ENCODE measurements around the gene PKM. TPM values are rescaled to one million over a fixed set of nuclear protein-coding genes. Genes with fewer than 3 reads are reported as not detected.

Gene PKM
- polyA plus RNA-seq, 4 donors = 599 to 668 (median 642) TPM

DNA sequence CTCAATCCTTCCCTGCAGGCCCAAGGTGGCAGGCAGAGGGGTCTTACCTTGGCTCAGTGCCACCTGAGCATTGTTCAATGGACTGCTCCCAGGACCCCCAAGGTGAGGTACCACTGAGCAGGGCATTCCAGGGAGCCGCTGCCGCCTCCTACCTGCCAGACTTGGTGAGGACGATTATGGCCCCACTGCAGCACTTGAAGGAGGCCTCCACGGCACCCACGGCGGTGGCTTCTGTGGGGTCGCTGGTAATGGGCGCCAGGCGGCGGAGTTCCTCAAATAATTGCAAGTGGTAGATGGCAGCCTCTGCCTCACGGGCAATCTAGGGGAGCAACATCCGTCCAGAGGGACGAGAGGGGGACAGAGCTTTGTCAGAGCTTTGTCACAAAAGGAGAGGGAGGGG lies 28.7 kb downstream of the PKM start:
- DNase-seq (ENCODE audit: low read depth in 4 of 4, low spot score in 3 of 4) = no peak

DNA sequence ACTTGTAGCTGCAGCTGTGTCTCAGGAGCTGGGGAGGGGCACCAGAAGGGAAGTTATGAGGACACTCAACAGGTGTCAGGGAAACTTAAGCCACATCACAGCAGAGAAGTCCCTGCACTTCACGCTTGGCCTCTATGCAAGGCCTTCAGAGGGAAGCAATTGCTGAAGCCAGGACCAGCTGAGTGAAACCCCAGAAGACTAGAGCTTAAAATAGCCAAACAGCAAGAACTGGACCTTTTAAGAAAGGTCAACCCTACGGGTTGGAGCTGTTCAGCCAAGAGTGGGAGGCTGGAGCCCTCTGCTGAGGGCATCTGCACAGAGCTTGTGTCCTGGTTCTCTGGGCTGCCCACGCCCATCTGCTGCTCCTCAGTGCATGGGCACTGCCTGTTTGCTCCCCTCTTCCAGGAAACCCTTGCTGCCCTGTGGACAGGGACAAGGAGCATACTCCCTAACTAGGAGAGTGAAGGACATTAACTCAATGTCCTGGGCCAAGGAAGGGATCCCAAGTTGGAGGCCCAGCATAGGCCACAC lies 29.5 kb downstream of the PKM start:
- no peak for DNase-seq (ENCODE audit: low read depth in 4 of 4, low spot score in 3 of 4)

DNA sequence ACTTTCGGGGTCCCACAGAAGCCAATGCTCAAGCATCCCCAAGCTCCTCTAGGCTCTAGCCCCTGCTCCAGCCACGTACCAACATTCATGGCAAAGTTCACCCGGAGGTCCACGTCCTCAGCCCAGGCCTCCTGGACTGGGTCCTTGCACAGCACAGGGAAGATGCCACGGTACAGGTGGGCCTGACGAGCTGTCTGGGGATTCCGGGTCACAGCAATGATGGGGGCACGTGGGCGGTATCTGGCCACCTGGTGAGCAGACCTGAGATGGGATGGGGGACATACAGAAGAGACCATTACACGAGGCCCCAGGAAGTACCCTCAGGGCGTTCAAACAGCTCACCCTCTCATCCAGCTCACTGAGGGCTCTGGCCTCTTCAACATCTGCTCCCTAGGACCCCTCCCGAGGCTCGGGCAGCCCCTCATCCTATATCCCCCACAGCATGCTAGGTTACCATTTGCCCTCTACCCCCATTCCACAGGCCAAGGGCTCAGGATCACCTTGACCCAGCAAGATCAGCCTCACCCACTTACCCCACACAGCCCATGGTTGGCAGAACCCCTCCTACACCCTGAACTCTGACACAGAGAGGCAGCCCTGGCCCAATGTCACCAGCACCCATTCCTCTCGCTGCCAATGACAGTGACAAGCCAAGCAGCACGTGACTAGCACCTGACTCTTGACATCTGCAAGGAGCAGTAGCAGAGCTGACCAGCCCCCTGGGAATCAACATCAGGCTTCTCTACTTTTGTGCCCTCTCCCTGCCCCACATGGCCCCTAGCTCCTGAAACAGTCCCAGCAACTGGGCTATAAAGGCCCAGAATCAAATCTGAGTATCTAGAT lies 30.4 kb downstream of the PKM start:
- no peak for DNase-seq (ENCODE audit: low read depth in 4 of 4, low spot score in 3 of 4)

DNA sequence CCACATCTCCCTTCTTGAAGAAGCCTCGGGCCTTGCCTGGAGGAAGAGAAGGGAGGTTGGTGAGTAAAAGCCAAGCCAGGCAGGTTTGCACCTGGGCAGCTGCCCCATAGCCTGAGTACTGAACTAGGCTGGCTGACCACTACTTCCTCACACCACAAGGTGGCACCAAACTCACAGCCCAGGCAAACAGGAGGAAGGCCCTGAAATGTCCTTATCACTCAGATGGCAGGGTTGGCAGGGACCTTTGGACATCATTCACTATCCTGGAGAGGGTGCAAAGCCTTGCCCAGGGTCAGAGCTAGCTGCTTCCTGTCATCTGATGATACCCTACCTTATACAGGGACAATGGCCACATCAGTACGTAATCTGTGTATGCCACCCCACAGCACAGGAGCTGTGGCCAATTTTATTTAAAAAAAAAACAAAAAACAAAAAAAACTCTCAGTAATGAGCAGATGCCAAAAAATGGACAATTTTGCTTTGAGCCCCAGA lies 31.2 kb downstream of the PKM start:
- peak in 2 of 4 donors; percentile 63 for DNase-seq (ENCODE audit: low read depth in 4 of 4, low spot score in 3 of 4)

DNA sequence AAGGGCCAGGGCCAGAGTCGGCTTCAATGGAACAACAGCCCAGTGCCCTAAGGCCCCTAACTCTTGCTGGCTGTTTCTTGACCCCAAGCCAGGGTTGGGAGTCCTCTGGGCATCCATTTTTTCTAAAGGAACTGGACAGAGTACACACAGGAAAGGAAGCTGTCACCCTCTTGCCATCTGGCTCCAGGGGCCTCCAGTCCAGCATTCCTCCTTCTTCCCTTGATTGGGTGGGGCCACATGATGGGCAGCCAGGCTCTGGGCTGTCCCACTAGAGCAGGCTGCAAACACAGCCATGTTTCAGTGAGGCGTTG lies 31.8 kb downstream of the PKM start:
- DNase-seq (ENCODE audit: low read depth in 4 of 4, low spot score in 3 of 4) = no peak

DNA sequence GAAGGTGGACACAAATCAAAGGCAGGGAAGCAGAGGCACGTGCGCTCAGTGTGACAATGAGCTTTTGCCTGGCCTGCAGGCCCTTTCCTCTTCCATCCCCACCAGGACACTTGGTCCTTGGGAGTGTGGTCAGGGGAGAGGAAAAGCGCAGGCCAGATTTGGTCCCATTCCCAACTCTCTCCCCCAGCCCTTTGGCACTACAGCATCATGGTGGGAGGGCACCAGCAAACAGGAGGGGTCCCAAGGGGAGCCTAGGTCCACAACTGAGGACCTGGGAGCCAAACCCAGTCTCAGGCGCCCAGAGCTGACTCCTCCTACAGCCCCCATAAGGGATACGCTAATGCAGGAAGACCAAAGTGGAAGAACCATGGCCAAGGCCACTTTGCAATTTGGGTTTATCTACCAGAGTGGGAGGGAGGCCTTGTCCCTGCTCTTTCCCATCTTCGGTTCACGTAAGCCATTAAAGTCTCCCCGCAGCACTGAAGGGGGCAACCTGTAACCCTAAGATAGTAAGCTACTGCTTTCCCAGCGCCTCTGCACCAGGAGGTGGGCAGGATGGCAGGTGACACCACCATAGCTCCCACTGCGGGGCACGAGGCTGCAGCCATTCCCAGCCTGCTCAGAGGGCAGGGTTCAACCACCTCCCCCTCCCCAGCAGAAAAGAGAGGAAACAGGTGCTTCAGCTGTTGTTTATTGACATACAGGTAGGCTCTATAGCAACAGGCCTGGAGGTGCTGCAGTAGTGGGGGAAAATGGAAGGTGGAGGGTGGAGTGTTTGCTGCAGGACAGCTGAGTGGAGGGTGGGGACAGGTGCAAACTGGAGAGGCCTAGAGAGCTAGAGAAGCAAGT lies 32.4 kb downstream of the PKM start:
- no peak for DNase-seq (ENCODE audit: low read depth in 4 of 4, low spot score in 3 of 4)

DNA sequence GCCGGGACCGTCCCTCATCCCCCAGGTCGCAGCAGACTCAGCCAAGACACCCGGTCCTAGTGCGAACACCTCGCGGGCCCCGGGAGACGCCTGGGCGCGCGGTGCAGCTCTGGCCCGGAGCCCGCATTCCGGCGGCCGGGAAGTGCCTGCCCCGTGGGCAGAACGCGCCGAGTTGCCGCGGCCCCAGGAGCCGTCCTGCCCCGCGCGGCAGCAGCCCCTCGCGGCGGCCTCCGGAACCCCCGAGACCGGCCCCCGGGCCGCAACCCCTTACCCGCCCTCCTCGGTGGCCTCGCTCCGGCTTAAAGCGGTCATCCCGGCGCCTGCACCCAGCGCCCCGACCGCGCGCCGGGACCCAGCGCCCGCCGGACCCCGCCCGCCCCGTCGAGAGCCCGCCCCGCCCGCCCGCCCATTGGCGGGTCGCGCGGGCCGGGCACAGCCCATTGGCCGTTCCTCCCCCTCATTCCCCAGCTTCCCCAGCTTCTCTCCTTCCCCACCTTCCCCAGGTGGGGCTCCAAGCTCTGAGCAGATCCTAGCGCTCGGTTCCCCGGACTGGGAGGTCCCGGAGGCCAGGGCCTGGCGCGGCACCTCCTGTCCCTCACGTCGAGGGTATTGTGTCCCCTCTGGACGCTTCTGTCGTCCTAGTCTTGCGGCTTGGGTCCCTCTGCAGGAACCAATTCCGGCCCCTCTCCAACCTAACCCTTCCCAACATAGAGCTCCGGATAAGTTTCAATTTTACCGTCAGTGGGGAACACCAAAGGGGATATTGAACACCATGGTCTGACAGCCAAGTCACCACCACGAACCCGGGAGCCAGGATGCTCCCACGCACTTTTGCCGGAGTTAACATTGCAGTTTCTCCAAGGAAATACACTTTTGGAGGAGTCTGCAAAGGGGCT lies 33.3 kb downstream of the PKM start, which contains the start of gene GRAMD2A:
GRAMD2A (minus strand) TSS at position 328 of the 896 bp plus-strand sequence.
- no peak for DNase-seq (ENCODE audit: low read depth in 4 of 4, low spot score in 3 of 4)

DNA sequence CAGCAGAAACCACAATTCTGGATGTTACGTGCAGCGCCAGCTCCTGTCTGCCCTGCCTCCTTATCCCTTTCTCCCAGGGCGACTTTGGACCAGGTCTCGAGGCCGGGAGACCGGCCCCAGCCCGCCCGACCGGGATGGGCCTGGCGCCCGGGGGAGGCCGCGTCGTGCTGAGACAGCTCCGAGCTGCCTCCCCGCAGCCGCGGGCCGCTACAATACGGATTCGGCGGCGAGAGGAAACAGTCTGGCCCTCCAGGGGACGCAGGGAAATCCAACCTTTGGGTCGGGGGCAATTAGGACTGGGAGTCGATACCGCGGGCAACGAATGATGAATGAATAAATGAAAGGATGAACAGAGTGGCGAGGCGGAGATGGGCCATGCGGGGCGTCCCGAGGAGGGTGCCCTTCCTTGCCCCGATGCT lies 33.9 kb downstream of the PKM start:
- DNase-seq (ENCODE audit: low read depth in 4 of 4, low spot score in 3 of 4) = no peak

DNA sequence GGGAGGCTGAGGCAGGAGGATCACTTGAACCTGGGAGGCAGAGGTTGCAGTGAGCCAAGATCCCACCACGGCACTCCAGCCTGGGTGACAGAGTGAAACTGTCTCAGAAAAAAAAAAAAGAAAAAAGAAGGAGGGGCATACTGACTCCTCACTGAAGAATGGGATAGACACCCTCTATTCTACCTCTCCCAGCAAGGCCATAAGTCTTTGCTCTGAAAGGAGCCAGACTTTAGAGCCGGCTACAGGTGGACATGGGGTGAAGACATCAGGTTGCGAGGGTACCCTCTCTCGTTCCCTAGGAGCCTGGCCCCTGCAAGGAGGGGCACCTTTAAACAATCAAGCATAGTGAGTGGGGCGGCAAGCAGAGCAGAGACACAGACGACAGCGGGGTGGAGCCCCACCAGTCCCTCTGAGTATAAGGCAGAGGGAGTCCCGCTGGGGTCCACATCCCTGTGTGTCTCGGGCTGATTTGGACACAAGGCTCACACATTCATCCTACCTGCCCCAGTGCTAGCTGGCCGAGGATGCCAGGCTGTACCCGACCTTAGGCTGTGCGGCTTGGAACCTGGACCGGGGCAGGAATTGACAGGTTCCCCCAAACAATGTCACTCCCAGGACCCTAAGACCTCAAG lies 34.5 kb downstream of the PKM start:
- DNase-seq (ENCODE audit: low read depth in 4 of 4, low spot score in 3 of 4) = no peak

DNA sequence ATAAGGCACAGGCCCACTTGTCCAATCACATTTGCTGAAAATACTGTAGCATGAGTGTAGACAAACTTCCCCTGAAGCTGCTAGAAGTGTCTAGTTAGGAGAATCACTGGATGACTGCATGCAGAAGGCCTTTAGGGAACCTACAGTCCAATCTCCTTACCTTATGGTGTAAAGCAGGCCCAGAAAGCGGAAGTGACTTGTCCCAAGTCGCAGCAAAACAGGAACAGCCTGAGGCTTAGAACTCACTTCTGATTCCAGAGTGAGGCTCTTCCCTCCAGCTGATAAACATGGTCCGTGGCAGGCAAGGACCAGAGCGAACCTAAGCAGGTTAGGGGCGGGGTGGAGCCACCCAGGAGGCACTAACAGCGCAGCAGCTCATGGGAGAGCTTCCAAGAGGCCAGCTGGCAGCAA lies 35.9 kb downstream of the PKM start:
- DNase-seq (ENCODE audit: low read depth in 4 of 4, low spot score in 3 of 4) = no peak

DNA sequence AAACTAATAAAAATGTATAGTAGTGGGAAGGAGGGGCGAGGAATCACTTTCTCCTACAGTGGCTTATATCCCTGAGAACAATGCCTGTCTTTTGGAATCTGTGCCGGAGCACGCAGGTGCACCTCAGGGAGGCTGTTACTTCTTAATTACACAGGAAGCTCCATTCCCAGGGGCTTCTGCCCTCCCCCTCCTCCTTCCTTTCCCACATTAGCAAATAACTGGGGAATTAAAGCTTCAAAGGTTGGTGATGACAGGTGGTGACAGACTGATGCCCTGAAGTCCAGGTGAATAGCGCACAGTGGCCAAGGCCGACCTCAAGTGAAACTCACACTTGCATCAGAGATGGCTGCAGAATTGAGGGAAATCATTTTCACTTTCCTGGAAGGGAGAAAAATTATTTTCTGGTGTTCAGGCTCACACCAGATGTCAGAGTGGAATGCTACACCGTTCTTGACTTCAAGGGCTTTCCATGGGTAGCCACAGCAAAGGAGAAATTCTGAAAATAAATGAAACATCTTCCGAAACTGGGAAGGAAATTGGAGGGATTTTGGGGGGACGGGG lies 37.1 kb downstream of the PKM start:
- DNase-seq (ENCODE audit: low read depth in 4 of 4, low spot score in 3 of 4) = no peak

DNA sequence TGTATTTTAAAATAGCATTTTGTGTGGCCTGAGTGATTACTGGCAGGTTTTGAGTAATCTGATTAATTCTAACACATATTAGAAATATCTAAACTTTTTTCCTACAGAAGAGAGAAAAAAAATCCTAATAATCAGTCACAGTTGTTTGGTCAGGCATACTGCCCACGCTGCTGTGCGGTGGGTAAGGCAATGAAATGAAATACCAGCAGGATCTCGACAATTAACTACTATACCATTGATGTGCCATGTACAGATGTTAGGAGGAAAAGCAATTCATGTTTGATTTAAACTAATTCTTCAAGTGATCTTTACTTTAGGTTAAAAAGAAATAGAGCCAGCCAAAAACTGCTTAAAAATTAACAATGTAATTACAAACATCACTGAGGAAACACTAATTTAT lies 38.6 kb downstream of the PKM start:
- DNase-seq (ENCODE audit: low read depth in 4 of 4, low spot score in 3 of 4) = no peak

DNA sequence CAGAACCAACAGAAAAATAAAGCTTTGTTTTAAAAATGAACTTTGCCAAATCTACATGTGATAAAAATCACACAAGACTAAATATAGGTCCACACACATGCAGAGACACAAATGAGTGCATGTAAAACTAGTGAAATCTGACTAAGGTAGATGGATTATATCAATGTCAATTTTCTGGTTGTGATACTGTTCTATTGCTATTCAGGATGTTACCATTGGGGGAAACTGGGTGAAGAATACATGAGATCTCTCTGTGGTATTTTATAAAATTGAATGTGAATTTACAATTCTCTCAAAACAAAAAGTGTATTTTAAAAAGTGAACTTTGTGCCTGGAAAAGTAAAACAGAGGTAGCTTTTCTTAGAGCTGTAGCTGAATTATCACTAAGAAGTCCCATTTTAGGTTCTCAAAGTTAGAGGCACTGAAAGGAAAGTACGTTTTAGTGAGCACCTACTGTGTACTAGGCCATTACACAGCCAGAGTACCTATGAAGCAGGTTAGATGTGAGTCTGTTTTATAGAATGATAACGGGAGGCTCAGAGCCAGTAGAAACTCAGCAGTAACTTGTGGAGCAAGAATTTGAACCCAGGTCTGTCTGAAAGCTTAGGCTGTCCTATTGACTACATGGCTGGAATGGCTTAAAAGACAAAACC lies 41.6 kb downstream of the PKM start:
- DNase-seq (ENCODE audit: low read depth in 4 of 4, low spot score in 3 of 4) = no peak

DNA sequence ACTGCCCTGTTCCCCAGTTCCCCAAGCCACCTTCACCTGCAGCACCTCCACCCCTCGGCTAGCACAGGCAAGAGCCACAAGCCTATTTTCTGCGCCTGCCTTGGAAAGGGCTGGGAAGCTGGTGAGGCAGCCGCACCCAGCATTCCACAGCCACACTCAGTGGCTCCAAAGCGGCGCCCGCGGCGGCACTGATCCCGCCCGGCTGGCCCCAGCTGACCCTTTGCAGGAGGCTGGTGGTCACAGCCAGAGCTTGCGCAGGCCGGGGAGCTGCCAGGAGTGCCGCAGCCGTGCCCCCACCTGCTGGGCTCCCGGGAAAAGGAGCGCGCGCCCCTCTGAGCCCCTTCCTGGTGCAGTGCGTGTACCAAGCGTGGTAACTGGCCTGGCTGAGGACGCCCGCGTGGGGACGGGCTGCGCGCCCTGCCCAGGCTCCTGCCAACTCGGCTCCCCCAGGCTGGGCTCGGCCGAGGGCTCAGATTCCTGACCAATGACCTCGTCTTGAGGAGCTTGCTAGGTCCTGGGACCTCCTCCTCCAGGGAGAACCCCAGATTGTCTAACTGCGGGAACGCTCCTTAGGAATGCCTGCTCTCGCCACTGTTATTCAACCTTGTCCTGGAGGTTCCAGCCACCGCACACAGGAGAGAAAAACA lies 46.7 kb downstream of the PKM start:
- no peak for DNase-seq (ENCODE audit: low read depth in 4 of 4, low spot score in 3 of 4)

DNA sequence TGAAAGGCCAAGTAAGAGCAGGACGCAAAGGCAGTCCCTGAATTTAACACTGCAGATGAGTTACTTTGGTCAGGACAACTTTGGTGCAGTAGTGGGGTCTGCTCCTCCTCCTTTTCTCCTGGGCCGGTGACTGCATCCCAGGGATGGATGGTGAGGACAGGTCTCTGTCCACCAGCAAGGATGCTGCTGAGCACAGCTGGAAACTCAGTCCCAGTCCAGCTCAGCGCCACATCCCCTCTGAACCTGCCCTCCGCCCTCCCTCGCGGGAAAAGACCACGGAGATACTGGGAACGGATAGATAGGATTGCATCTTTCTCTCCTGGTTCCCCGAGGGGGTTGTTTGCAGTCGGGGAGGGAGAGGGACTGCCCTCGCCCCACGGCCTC lies 47.2 kb downstream of the PKM start:
- no peak for DNase-seq (ENCODE audit: low read depth in 4 of 4, low spot score in 3 of 4)

DNA sequence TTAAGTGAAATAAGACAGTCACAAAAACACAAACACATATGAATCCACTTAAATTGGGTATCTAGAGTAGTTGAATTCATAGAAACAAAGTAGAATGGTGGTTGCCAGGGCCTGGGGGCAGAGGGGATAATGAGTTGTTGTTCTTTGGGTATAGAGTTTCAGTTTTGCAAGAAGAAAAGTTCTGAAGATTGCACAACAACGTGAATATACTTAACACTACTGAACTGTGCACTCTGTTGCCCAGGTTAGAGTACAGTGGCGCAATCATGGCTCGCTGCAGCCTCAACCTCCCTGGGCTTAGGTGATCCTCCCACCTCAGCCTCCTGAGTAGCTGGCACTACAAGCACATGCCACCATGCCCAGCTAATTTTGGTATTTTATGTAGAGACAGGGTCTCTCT lies 48.3 kb downstream of the PKM start:
- no peak for DNase-seq (ENCODE audit: low read depth in 4 of 4, low spot score in 3 of 4)

DNA sequence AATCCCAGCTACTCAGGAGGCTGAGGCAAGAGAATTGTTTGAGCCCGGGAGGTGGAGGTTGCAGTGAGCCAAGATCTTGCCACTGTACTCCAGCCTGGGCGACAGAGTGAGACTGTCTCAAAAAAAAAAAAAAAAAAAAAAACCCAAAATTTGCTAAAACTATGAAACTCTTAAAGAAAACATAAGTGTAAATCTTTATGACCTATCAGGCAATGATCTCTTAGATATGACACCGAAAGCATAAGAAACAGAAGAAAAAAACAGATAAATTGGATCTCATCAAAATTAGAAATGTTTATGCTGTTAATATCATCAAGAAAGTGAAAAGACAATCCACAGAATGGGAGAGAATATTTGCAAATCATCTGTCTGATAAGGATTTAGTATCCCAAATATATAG lies 48.7 kb downstream of the PKM start:
- DNase-seq (ENCODE audit: low read depth in 4 of 4, low spot score in 3 of 4) = no peak

DNA sequence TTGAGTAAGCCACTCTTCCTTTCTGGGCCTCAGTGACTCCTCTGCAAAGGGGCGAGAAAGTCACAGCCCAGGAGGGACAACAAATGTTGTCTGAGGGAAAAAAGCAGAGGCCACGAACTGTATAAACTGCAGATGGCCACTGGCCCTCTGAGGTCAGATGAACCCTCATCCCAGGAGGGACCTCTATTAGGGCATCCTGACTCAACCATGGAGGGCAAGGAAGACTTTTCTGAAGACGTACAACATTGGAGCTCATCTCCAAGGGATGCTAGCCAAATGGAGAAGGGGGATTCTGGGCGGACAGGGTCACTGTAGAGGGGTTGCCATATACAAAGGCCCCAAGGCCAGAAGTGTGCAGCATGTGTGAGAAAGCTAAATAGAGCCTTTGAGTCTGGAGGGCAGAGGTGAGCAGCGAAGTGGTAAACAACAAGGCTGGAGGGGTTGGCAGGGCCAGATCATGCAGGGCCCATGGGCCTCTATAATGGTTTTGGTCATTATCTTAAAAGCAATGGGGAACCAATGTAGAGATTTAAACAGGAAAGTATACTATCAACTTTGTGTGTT lies 50.1 kb downstream of the PKM start:
- no peak for DNase-seq (ENCODE audit: low read depth in 4 of 4, low spot score in 3 of 4)
